ENCODE measurements around the gene AQP10.
A peak's percentile ranks its signal among the peaks of the same experiment; 100 is the strongest.

GRCh38 chr1:154324669-154325582 lies 4.0 kb downstream of the AQP10 start, which contains the start of gene ATP8B2:
- TF ChIP-seq CTCF (conservative IDR thresholded peaks at IDR 0.05; ENCODE audit: low read depth, low read length), result peak; percentile 96
- no peak for TF ChIP-seq EZH2 (IDR thresholded peaks at IDR 0.05; ENCODE audit: borderline replicate concordance, low read depth, low read length, poor library complexity, severe bottlenecking)

All from A673 (cell line).